Muscle of arm (tissue), 14 donors: ENCODE results near the gene TPCN2. TPM values are rescaled to one million over a fixed set of nuclear protein-coding genes. Genes with fewer than 3 reads are reported as not detected.
"Not testable (repeated sequence)": the region's sequence is repeated elsewhere in the genome, so short reads cannot be mapped to it uniquely, and the experiment has no call there.

ENCODE experiments used
- DNase-seq: peaks from one replicate; pipeline ENCODE4 v3.0.0-alpha.2; 2013
- long read RNA-seq, 11 donors: transcript quantifications; one replicate each; lab custom pipeline, GENCODE V29; 2026
- polyA plus RNA-seq, 12 donors: library from polyadenylated mRNA; unstranded; fragments of 120-200 nt; gene quantifications; one replicate each; pipeline ENCODE4 v1.2.1, GENCODE V29; 2013; ENCODE audit not compliant: insufficient read length in 12 of 12

Gene TPCN2
- 10 to 100 TPM in 2 of 12 donors, 1 to 10 TPM in 9, not detected in 1; 6.2 to 11.7 (median 8.8) TPM for polyA plus RNA-seq
- long read RNA-seq, donor 1, partial matches to known transcripts: 0 of 1 reads
- long read RNA-seq, donor 1, other reads (novel, unspliced or antisense): 0 of 1 reads
- long read RNA-seq, donor 2: 0 reads
- long read RNA-seq, donor 3: 0 reads
- long read RNA-seq, donor 4: 0 reads
- long read RNA-seq, donor 5: 0 reads
- long read RNA-seq, donor 6: 0 reads
- long read RNA-seq, donor 7, partial matches to known transcripts: 0 of 1 reads
- long read RNA-seq, donor 7, other reads (novel, unspliced or antisense): 0 of 1 reads
- long read RNA-seq, donor 8: 0 reads
- long read RNA-seq, donor 9, partial matches to known transcripts: 0 of 1 reads
- long read RNA-seq, donor 9, other reads (novel, unspliced or antisense): 0 of 1 reads
- long read RNA-seq, donor 10: 0 reads
- long read RNA-seq, donor 11: 0 reads

DNA sequence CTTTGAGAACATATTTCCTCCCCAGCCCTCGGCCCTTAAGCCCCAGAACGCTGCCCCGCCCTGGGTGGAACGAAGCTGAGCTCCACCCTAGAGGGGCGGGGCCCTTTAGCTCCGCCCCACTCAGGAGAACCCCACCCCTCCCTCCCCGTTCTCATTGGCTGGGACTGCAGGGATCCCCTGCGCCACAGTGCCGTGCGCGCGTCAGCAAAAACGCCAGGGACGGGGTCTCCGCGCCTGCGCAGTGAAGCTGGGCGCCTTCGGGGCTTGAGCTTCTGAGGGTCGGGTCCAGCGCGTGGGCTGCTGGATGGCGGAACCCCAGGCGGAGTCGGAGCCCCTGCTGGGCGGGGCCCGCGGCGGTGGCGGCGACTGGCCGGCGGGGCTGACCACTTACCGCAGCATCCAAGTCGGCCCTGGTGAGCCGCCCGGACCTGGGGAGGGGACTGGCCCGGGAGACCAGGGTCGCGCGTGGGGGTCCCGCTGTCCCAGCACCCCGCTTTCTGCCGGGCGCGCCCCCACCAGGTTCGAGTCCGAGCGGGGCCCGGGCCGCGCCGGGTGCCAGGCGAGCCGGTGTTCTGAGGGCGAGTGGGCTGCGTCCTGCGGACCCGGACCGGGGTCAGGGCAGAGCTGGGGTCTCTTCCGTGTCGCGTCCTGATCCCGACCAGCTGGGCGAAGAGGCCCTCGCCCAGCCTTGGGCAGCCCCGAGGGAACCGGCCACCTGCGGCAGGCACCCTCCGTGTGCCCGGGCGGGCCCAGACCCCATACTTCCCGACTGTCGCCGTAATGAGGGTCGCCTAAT lies at the start of gene TPCN2:
TPCN2 (plus strand) TSS at position 239 of the 796 bp plus-strand sequence; CDS start at position 305, 66 bp downstream.
- peak; percentile 97 for DNase-seq

- DNase-seq: no peak
Measured at GRCh38 chr11:68999093-68999747, 49.5 kb upstream of the TPCN2 start.

GRCh38 chr11:68999748-69000355 lies 48.9 kb upstream of the TPCN2 start:
- not testable (repeated sequence) for DNase-seq

DNA sequence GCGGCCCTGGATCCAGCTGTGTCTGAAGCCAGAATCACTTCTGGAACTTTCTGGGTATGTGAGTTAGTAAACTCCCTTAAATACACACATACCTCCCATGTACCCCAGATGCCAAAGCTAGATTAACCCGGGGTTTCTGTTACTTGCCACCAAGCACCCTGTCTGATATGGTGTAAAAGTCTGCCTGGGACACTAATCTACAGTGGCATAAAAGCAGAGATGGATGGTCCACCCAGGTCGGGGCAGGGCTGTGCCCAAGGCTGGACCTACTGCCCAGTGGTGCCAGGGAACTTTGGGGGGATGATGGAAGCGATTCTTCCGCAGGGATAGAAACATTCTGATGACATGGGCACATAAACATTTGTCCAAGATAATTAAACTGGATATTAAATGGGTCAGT lies 48.3 kb upstream of the TPCN2 start:
- no peak for DNase-seq

GRCh38 chr11:69000831-69001242 lies 47.9 kb upstream of the TPCN2 start:
- peak; percentile 67 for DNase-seq

DNA sequence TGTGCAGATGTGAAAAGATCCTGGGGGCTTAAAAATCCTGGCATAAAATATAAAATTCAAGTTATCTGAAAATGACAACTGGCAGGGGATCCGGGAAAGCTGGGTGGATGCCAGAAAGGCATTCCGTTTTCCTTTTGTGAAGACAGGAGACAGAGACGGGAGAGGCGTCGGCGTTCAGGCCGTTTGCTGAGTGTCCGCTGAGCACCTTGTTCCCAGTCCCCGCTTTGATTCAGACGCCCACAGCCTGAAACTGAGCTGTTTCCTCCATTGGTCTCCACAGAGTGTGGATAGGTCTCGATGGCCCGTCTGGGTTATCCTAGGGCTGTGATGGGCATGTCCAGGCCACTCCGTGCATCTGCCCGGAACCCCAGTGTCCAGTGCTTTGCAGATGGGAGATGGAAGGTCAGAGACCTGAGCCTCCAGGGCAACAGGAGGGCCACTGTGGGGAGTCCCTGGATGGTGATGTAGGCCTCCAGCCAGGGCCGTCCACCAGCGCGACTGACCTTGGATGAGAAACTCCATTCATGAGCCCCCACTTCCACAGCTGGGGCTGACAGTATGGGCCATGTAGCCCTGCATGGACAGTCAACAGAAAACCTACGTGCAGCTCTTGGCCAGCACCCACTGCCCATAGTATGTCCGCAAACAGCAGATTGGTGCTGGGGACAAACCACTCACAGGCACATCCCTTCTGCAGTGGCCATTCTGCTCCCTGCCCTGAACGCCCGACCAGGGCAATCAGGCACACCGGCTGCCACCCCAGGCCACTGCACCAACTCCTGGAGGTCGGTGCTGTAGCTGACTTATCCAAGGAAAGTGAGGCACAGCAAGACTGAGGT lies 47.3 kb upstream of the TPCN2 start:
- DNase-seq: no peak

GRCh38 chr11:69002110-69002569 lies 46.6 kb upstream of the TPCN2 start:
- no peak for DNase-seq

DNA sequence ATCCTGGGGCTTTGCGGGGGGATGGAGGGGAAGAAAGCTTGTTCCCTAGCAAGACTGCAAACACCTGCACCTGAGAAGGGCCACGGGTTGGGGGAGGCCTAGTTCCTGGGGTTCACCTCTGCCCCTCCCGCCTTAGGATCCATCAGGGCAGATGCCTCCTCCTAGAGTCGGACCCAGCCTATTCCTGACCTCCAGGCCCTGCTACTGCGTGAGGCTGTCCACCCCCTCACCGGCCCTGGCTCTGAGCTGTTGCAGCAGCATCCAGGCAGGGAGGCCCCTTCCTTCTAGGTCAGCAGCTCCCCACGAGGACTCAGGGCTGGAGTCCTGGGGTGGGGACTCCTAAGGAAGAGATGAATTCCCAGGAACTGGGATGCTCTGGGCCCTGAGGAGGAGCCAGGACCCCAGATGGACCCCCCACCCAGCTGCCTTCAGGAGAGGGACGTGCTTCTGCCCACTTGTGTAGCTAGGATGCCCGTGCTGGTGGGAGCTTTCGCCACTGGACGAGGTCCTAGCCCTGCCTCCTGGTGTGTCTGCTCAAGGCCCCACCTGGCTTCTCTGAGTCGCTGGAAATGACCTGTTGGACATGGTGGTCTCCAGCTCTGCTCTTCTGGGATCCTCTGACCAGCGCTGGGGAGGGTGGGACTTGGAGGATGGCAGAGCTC lies 46.0 kb upstream of the TPCN2 start:
- no peak for DNase-seq

GRCh38 chr11:69003301-69003865 lies 45.3 kb upstream of the TPCN2 start:
- no peak for DNase-seq

GRCh38 chr11:69003866-69004367 lies 44.8 kb upstream of the TPCN2 start:
- no peak for DNase-seq

DNA sequence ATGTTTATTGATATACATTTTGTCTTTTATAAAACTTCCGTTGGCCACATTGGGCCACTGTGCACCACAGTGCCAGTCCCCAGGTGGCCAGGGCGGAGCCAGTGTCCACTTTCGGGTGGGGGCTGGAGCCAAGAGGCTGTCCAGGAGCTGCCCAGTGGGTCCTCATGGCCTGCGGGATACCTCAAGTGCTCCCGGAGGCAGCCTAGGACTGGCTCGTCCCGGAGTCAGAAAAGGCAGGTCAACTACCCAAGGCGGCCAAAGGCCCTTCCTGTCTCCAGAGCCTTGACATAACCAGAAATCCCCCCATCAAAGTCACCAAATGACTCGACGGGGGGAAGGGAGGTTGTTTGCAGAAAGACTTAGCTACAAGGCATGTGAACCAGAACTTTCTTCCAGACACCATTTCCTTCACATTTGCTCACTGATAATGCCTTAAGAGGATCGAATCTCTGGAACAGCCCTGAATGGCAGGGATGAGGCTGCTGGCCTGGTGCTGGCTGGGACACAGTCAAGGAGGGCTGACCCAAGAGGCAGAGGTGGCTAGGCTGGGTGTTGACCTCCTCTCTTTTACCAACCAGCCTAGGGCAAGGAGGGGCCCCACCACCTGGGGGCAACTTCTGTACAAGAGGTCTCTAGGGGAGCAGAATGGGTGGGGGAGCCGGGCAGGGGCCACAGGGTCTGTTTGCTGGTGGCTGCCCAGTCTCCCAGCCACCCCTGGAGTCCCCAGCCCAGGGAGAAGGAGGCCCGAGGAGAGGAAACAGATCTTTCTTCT lies 44.1 kb upstream of the TPCN2 start:
- DNase-seq: no peak

- DNase-seq: no peak
Measured at GRCh38 chr11:69005183-69005630, 43.5 kb upstream of the TPCN2 start.

DNA sequence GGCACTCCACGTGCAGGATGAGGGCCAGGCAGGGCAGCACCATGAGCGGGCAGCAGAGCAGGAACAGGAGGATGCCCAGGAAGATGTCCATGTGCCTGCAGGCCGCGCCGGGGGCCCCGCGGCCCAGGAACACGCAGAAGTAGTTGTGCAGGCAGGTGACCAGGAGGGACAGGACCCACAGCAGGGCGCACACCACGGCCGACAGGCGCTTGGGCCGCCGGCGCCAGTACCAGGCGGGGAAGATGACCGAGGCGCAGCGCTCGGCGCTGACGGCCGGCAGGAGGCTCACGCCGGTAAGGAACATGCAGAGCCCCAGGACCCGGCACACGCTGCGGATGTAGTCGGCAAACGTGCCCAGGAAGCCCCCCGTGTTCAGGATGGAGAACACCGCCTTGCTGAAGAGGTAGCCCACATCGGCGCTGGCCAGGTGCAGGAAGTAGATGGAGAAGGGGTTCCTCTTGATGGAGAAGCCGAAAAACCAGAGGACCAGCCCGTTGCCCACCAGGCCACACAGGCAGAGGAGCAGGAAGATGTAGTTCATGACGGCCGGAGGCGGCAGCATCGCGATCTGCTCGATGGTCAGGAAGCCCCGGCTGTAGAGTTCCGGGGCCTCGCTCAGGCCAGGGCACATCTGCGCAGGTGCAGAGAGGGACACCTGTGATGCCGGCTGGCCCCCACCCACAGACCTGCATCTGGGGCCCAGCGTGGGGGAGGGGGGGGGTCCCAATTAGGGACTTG lies 42.9 kb upstream of the TPCN2 start:
- no peak for DNase-seq

GRCh38 chr11:69006816-69007215 lies 41.9 kb upstream of the TPCN2 start:
- no peak for DNase-seq

DNA sequence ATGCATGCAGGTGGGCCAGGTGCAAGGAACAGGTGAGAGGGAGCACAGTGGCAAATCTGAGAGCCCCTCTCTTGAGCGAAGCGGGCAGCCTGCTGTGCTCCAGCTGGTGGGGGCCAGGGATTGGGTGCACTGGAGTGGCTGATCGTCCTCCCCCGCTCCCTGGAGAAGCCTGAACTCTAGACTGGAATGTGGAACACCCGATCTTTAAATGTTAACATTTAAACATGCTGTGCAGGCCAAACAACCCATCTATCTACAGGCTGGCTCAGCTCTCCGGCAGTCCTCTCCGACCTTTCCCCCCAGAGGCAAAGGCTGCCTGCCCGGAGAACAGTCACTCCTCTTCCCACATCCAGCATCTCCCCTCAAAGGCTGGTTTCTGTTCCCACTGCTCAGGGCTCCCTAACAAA lies 40.8 kb upstream of the TPCN2 start:
- DNase-seq: no peak

GRCh38 chr11:69008737-69009440 lies 39.8 kb upstream of the TPCN2 start:
- DNase-seq: peak; percentile 57
